ENCODE data around the gene MLEC.

GRCh38 chr12:120710805-120711296 is 23.9 kb downstream of the MLEC start:
- TF ChIP-seq POLR2A (IDR thresholded peaks at IDR 0.05; ENCODE audit: low read depth) = no peak
- TF ChIP-seq CTCF (IDR thresholded peaks at IDR 0.05) = no peak
- no peak for TF ChIP-seq EP300 (IDR thresholded peaks at IDR 0.05)
- TF ChIP-seq POLR2AphosphoS5 (IDR thresholded peaks at IDR 0.05) = no peak

Data from esophagus muscularis mucosa (tissue), 4 donors.